Panc1 (cell line): ENCODE results near the gene NAGLU. TPM values are rescaled to one million over a fixed set of nuclear protein-coding genes. Genes with fewer than 3 reads are reported as not detected.

Source experiments
- ATAC-seq: fragments of 200-7000 bp; cut with Tn5 transposase; 2 replicates; pipeline ENCODE4 v1.9.1; 2020; ENCODE audit warnings: mild to moderate bottlenecking, moderate library complexity
- BruUV-seq: library from RNA; stranded (reverse); fragments of 400-500 nt; replicated peaks from 2 replicates; lab custom pipeline; 2021; lab: Mats Ljungman, UMichigan
- CTCF ChIA-PET: fragments of 300-600 bp; sonication (Branson Sonifier 250); formaldehyde crosslinking; loops from one replicate; lab custom pipeline; 2022; ENCODE audit warnings: antibody characterized with exemption; lab: Charles Lee
- POLR2A ChIA-PET: fragments of 300-600 bp; sonication (Branson Sonifier 250); formaldehyde crosslinking; loops from one replicate; lab custom pipeline; 2022; ENCODE audit warnings: antibody characterized with exemption; lab: Charles Lee
- DNase-seq: peaks from one replicate; pipeline ENCODE4 v3.0.0-alpha.2; 2010; ENCODE audit warnings: low read depth, low spot score
- H3K27ac ChIP-seq: 2 replicates; pipeline ENCODE4 v1.5.1; 2011; ENCODE audit warnings: mild to moderate bottlenecking, low read length, inconsistent platforms
- H3K27me3 ChIP-seq: fragments of 200-500 bp; sonication (Bioruptor generic); 2 replicates; pipeline ENCODE4 v1.6.0; 2014; ENCODE audit warnings: low read length, inconsistent platforms; ENCODE audit not compliant: control insufficient read depth, insufficient read depth
- H3K36me3 ChIP-seq: fragments of 200-500 bp; sonication (Bioruptor generic); 2 replicates; pipeline ENCODE4 v1.5.1; 2014; ENCODE audit warnings: inconsistent platforms, mild to moderate bottlenecking, low read length, moderate library complexity; ENCODE audit not compliant: control insufficient read depth, insufficient read depth
- H3K4me1 ChIP-seq: 2 replicates; pipeline ENCODE4 v1.5.1; 2011; ENCODE audit warnings: inconsistent platforms, mild to moderate bottlenecking, low read length, moderate library complexity; ENCODE audit not compliant: control insufficient read depth, insufficient read depth
- H3K4me3 ChIP-seq, 2 experiments: 2 replicates each; pipeline ENCODE4 v1.5.1; 2011 to 2012; ENCODE audit warnings: low read depth in 2 of 2, low read length in 2 of 2, mild to moderate bottlenecking in 2 of 2, inconsistent platforms in 1 of 2, moderate library complexity in 1 of 2
- H3K9me3 ChIP-seq: fragments of 200-500 bp; sonication (Bioruptor generic); 2 replicates; pipeline ENCODE4 v1.5.1; 2014; ENCODE audit warnings: low read depth, mild to moderate bottlenecking, inconsistent platforms, low read length, moderate library complexity; ENCODE audit not compliant: control insufficient read depth, insufficient read depth
- CTCF ChIP-seq: fragments of 450-650 bp; IDR thresholded peaks from 2 replicates; pipeline ENCODE4 v1.5.1; 2017; ENCODE audit warnings: mild to moderate bottlenecking
- POLR2AphosphoS5 ChIP-seq: IDR thresholded peaks from 2 replicates; pipeline ENCODE4 v1.6.1; 2012; ENCODE audit warnings: mild to moderate bottlenecking, low read depth, low read length, moderate library complexity
- REST ChIP-seq, 2 experiments: IDR thresholded peaks; 2 replicates each; pipeline ENCODE4 v1.6.1; 2011 to 2012; ENCODE audit warnings: low read depth in 2 of 2, control low read depth in 1 of 2, low read length in 1 of 2, mild to moderate bottlenecking in 1 of 2, moderate library complexity in 1 of 2; ENCODE audit not compliant: insufficient read depth in 1 of 2
- SIN3A ChIP-seq: IDR thresholded peaks from 2 replicates; pipeline ENCODE4 v1.6.1; 2012; ENCODE audit warnings: low read depth, mild to moderate bottlenecking, low read length, moderate library complexity, borderline replicate concordance; ENCODE audit not compliant: insufficient read depth
- TCF7L2 ChIP-seq: IDR thresholded peaks from 2 replicates; pipeline ENCODE4 v1.6.1; 2011; ENCODE audit warnings: mild to moderate bottlenecking, low read depth, low read length, inconsistent platforms
- in situ Hi-C: cut with HindIII; loops from 2 replicates; pipeline ENCODE4 v1.10.0; 2016; ENCODE audit warnings: low sequenced_read_pairs, low pct_unique_long_range_greater_than_20kb
- intact Hi-C: fragments of 100-400 bp; cut with micrococcal nuclease; formaldehyde crosslinking; loops from one replicate; pipeline ENCODE4 v1.10.0; 2022; ENCODE audit not compliant: unreplicated experiment
- microRNA-seq: library from miRNA; unstranded; fragments of <30 nt; microRNA quantifications from one replicate; pipeline ENCODE4 v1.1.0, GENCODE V29; 2020; ENCODE audit not compliant: unreplicated experiment
- total RNA-seq: library from RNA; stranded (reverse); gene quantifications from one replicate; pipeline ENCODE4 v1.2.1, GENCODE V29; 2021; ENCODE audit not compliant: unreplicated experiment

NAGLU gene
- total RNA-seq, 1 experiment from 2014 or later = 33.5 TPM

DNA sequence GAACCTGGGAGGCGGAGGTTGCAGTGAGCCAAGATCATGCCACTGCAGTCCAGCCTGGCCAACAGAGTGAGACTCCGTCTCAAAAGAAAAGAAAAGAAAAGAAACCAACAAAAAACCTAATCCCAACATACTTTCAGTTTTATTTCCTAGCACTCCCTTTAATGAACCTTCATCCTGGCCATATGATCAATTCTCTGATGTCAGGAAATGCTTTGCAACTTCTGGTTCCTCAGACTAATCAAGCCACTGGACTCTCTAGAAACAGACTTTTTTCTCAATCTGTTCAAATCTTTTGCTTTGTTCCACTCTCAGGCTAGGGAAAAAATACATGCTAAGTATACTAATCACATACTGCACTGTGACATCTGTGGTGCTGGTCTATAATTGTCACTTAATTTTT lies 54.8 kb downstream of the NAGLU start:
- ChIA-PET CTCF (no interaction called here), POLR2A (interaction anchor here (0.6 kb wide), 1 partner anchor 82 kb away, joined by 4 read pairs; no protein-coding TSS in a partner anchor)
- DNase-seq (no peak), ATAC-seq (no peak)
- in situ Hi-C loops = no loop called here
- H3K27ac ChIP-seq = no peak overlapping the region
- H3K27me3 ChIP-seq = no peaks in the 10 kb centered on the region
- no peaks in the 10 kb centered on the region; the same call in 1 of the 2 replicates for H3K36me3 ChIP-seq
- intact Hi-C loops = no loop called here
- no peak overlapping the region for H3K4me3 ChIP-seq
- TF ChIP-seq CTCF = no peak
- no peak for TF ChIP-seq REST (IDR thresholded peaks at IDR 0.05; ENCODE audit: insufficient read depth in 1 of 2, low read depth in 2 of 2, low read length in 1 of 2)
- TF ChIP-seq TCF7L2 = no peak
- TF ChIP-seq POLR2AphosphoS5 = no peak
- no peak for TF ChIP-seq SIN3A
- H3K9me3 ChIP-seq = no peaks in the 10 kb centered on the region
- no peaks in the 10 kb centered on the region for H3K4me1 ChIP-seq
- BruUV-seq = no TSS peak

GRCh38 chr17:42591411-42591810 lies 55.4 kb downstream of the NAGLU start:
- no peak for ATAC-seq
- no peaks in the 10 kb centered on the region for H3K9me3 ChIP-seq
- in situ Hi-C loops (no loop called here), intact Hi-C loops (no loop called here)
- H3K4me3 ChIP-seq = no peak overlapping the region
- POLR2A ChIA-PET = interaction anchor here (0.6 kb wide), 1 partner anchor 81 kb away, joined by 4 read pairs; no protein-coding TSS in a partner anchor
- no peak for DNase-seq
- H3K36me3 ChIP-seq = no peaks in the 10 kb centered on the region; the same call in 1 of the 2 replicates
- no peaks in the 10 kb centered on the region for H3K4me1 ChIP-seq
- no peak for TF ChIP-seq POLR2AphosphoS5
- TF ChIP-seq REST (IDR thresholded peaks at IDR 0.05; ENCODE audit: insufficient read depth in 1 of 2, low read depth in 2 of 2, low read length in 1 of 2) = no peak
- H3K27ac ChIP-seq = no peak overlapping the region
- no TSS peak for BruUV-seq
- CTCF ChIA-PET = no interaction called here
- no peaks in the 10 kb centered on the region for H3K27me3 ChIP-seq

Small RNA genes lying within 50 kb of the gene (microRNA-seq; reads per million reads assigned to microRNA genes)
- gene MIR5010 (10.8 reads per million, percentile 31 among the genes with 10 or more reads in this experiment), gene MIR548AT (1.6 reads per million)

Other genes starting within 250 kb of the NAGLU start
- 26.7 TPM for gene STAT5A, start 247.7 kb upstream of the NAGLU start, total RNA-seq
- gene STAT3, start 147.8 kb upstream of the NAGLU start, total RNA-seq = 287 TPM
- 315 TPM for gene CAVIN1, start 113.0 kb upstream of the NAGLU start, total RNA-seq
- 53.4 TPM for gene ATP6V0A1, start 77.4 kb upstream of the NAGLU start, total RNA-seq
- 5.4 TPM for gene HSD17B1, start 16.7 kb downstream of the NAGLU start, total RNA-seq
- gene COASY, start 25.9 kb downstream of the NAGLU start, total RNA-seq = 76.7 TPM
- gene MLX, start 30.9 kb downstream of the NAGLU start, total RNA-seq = 35.8 TPM
- 19.2 TPM for gene PSMC3IP, start 41.5 kb downstream of the NAGLU start, total RNA-seq
- 42.3 TPM for gene RETREG3, start 73.1 kb downstream of the NAGLU start, total RNA-seq
- gene TUBG1, start 73.4 kb downstream of the NAGLU start, total RNA-seq = 99.8 TPM
- 25.5 TPM for gene TUBG2, start 123.0 kb downstream of the NAGLU start, total RNA-seq
- 32.2 TPM for gene PLEKHH3, start 140.8 kb downstream of the NAGLU start, total RNA-seq
- gene CCR10, start 145.6 kb downstream of the NAGLU start, total RNA-seq = 1.9 TPM
- gene CNTNAP1, start 146.3 kb downstream of the NAGLU start, total RNA-seq = 20.4 TPM
- 17.7 TPM for gene EZH1, start 208.8 kb downstream of the NAGLU start, total RNA-seq
- 1.1 TPM for gene RAMP2, start 225.0 kb downstream of the NAGLU start, total RNA-seq
- 37.7 TPM for gene VPS25, start 237.2 kb downstream of the NAGLU start, total RNA-seq
- 3.5 TPM for gene WNK4, start 244.4 kb downstream of the NAGLU start, total RNA-seq